ENCODE measurements around the gene TP63.
"Not testable (repeated sequence)": the region's sequence is repeated elsewhere in the genome, so short reads cannot be mapped to it uniquely, and the experiment has no call there.

Gene TP63

GRCh38 chr3:189737071-189737470 is 105.9 kb downstream of the TP63 start:
- Histone ChIP-seq H3K9ac (no peak overlapping the region), H3K4me1 (no peaks in the 10 kb centered on the region), H3K27ac (no peak overlapping the region), H3K4me3 (no peak overlapping the region), H3K4me2 (no peak overlapping the region), H3K36me3 (no peaks in the 10 kb centered on the region), H4K20me1 (no peaks in the 10 kb centered on the region), H3K9me3 (no peaks in the 10 kb centered on the region), H3K27me3 (no peaks in the 10 kb centered on the region)
- no peak for TF ChIP-seq Cebpa-rat (IDR thresholded peaks at IDR 0.05)

- H3K27ac ChIP-seq, result no peak overlapping the region
- no peaks in the 10 kb centered on the region for H4K20me1 ChIP-seq
- no peaks in the 10 kb centered on the region for H3K36me3 ChIP-seq
- H3K9me3 ChIP-seq, result no peaks in the 10 kb centered on the region
- H3K4me3 ChIP-seq, result no peak overlapping the region
- no peaks in the 10 kb centered on the region for H3K4me1 ChIP-seq
- TF ChIP-seq Cebpa-rat (IDR thresholded peaks at IDR 0.05), result no peak
- H3K27me3 ChIP-seq, result no peaks in the 10 kb centered on the region
- no peak overlapping the region for H3K9ac ChIP-seq
- H3K4me2 ChIP-seq, result no peak overlapping the region
Observed at GRCh38 chr3:189737619-189738018, 106.4 kb downstream of the TP63 start.

GRCh38 chr3:189739378-189739777 is 108.2 kb downstream of the TP63 start:
- H3K9me3 ChIP-seq, result peaks cover 7% of the 10 kb centered on the region
- H3K36me3 ChIP-seq, result peaks cover 8% of the 10 kb centered on the region; the same call in 1 of the 2 replicates
- TF ChIP-seq Cebpa-rat (IDR thresholded peaks at IDR 0.05), result no peak
- H3K4me2 ChIP-seq, result no peak overlapping the region
- no peaks in the 10 kb centered on the region for H3K27me3 ChIP-seq
- H3K27ac ChIP-seq, result no peak overlapping the region
- no peaks in the 10 kb centered on the region for H4K20me1 ChIP-seq
- H3K4me1 ChIP-seq, result no peaks in the 10 kb centered on the region
- H3K9ac ChIP-seq, result no peak overlapping the region
- H3K4me3 ChIP-seq, result no peak overlapping the region

- no peak overlapping the region for H3K9ac ChIP-seq
- H3K27ac ChIP-seq, result no peak overlapping the region
- H4K20me1 ChIP-seq, result no peaks in the 10 kb centered on the region
- H3K27me3 ChIP-seq, result no peaks in the 10 kb centered on the region
- TF ChIP-seq Cebpa-rat (IDR thresholded peaks at IDR 0.05), result no peak
- H3K36me3 ChIP-seq, result peaks cover 10% of the 10 kb centered on the region; the same call in 1 of the 2 replicates
- H3K4me1 ChIP-seq, result no peaks in the 10 kb centered on the region
- H3K4me2 ChIP-seq, result no peak overlapping the region
- peaks cover 15% of the 10 kb centered on the region for H3K9me3 ChIP-seq
- no peak overlapping the region for H3K4me3 ChIP-seq
Observed at GRCh38 chr3:189740156-189740555, 109.0 kb downstream of the TP63 start.

GRCh38 chr3:189744235-189744634 is 113.0 kb downstream of the TP63 start:
- Histone ChIP-seq H3K4me1 (no peaks in the 10 kb centered on the region), H3K4me2 (no peak overlapping the region), H3K9ac (no peak overlapping the region), H3K27ac (no peak overlapping the region), H3K36me3 (peaks cover 10% of the 10 kb centered on the region; the same call in 1 of the 2 replicates), H3K27me3 (no peaks in the 10 kb centered on the region), H3K9me3 (peaks cover 21% of the 10 kb centered on the region), H4K20me1 (no peaks in the 10 kb centered on the region), H3K4me3 (no peak overlapping the region)
- no peak for TF ChIP-seq Cebpa-rat (IDR thresholded peaks at IDR 0.05)

- H3K9ac ChIP-seq, result no peak overlapping the region
- H3K9me3 ChIP-seq, result peaks cover 21% of the 10 kb centered on the region
- H3K4me3 ChIP-seq, result no peak overlapping the region
- H3K36me3 ChIP-seq, result peaks cover 10% of the 10 kb centered on the region; the same call in 1 of the 2 replicates
- H3K4me2 ChIP-seq, result no peak overlapping the region
- H3K27me3 ChIP-seq, result no peaks in the 10 kb centered on the region
- no peaks in the 10 kb centered on the region for H3K4me1 ChIP-seq
- H3K27ac ChIP-seq, result no peak overlapping the region
- no peaks in the 10 kb centered on the region for H4K20me1 ChIP-seq
- TF ChIP-seq Cebpa-rat (IDR thresholded peaks at IDR 0.05), result no peak
Observed at GRCh38 chr3:189745622-189746021, 114.4 kb downstream of the TP63 start.

GRCh38 chr3:189748046-189748445 is 116.9 kb downstream of the TP63 start:
- Histone ChIP-seq H3K4me2 (no peak overlapping the region), H3K36me3 (peaks cover 10% of the 10 kb centered on the region; the same call in 1 of the 2 replicates), H4K20me1 (no peaks in the 10 kb centered on the region), H3K4me3 (no peak overlapping the region), H3K9ac (no peak overlapping the region), H3K4me1 (no peaks in the 10 kb centered on the region), H3K27ac (no peak overlapping the region), H3K9me3 (peaks cover 21% of the 10 kb centered on the region), H3K27me3 (no peaks in the 10 kb centered on the region)
- no peak for TF ChIP-seq Cebpa-rat (IDR thresholded peaks at IDR 0.05)

- H3K9me3 ChIP-seq, H3K4me1 ChIP-seq, H3K36me3 ChIP-seq, H3K4me2 ChIP-seq, H3K27me3 ChIP-seq, H3K27ac ChIP-seq, H4K20me1 ChIP-seq, H3K4me3 ChIP-seq, H3K9ac ChIP-seq: not testable (repeated sequence)
Observed at GRCh38 chr3:189750972-189751371, 119.8 kb downstream of the TP63 start.

GRCh38 chr3:189754356-189754755 is 123.2 kb downstream of the TP63 start:
- H3K4me3 ChIP-seq, result no peak overlapping the region
- no peaks in the 10 kb centered on the region for H3K4me1 ChIP-seq
- no peak overlapping the region for H3K9ac ChIP-seq
- no peak overlapping the region for H3K4me2 ChIP-seq
- no peaks in the 10 kb centered on the region for H3K27me3 ChIP-seq
- TF ChIP-seq Cebpa-rat (IDR thresholded peaks at IDR 0.05), result no peak
- no peaks in the 10 kb centered on the region for H3K36me3 ChIP-seq
- no peak overlapping the region for H3K27ac ChIP-seq
- no peaks in the 10 kb centered on the region for H3K9me3 ChIP-seq
- no peaks in the 10 kb centered on the region for H4K20me1 ChIP-seq

GRCh38 chr3:189756582-189757078 is 125.4 kb downstream of the TP63 start:
- H4K20me1 ChIP-seq, result no peaks in the 10 kb centered on the region
- TF ChIP-seq Cebpa-rat (IDR thresholded peaks at IDR 0.05), result no peak
- H3K9me3 ChIP-seq, result no peaks in the 10 kb centered on the region
- H3K9ac ChIP-seq, result no peak overlapping the region
- H3K4me1 ChIP-seq, result no peaks in the 10 kb centered on the region
- H3K4me2 ChIP-seq, result no peak overlapping the region
- H3K36me3 ChIP-seq, result no peaks in the 10 kb centered on the region
- H3K27ac ChIP-seq, result no peak overlapping the region
- H3K27me3 ChIP-seq, result no peaks in the 10 kb centered on the region
- H3K4me3 ChIP-seq, result no peak overlapping the region

- Histone ChIP-seq H4K20me1 (no peaks in the 10 kb centered on the region), H3K4me1 (no peaks in the 10 kb centered on the region), H3K4me3 (no peak overlapping the region), H3K27ac (no peak overlapping the region), H3K36me3 (no peaks in the 10 kb centered on the region), H3K4me2 (no peak overlapping the region), H3K9ac (no peak overlapping the region), H3K27me3 (no peaks in the 10 kb centered on the region), H3K9me3 (no peaks in the 10 kb centered on the region)
- TF ChIP-seq Cebpa-rat (IDR thresholded peaks at IDR 0.05), result no peak
Observed at GRCh38 chr3:189758186-189758585, 127.0 kb downstream of the TP63 start.
